ENCODE data around the gene DIPK1B. TPM values are rescaled to one million over a fixed set of nuclear protein-coding genes. Genes with fewer than 3 reads are reported as not detected.
"Not testable (repeated sequence)": the region's sequence is repeated elsewhere in the genome, so short reads cannot be mapped to it uniquely, and the experiment has no call there.

DIPK1B gene
- total RNA-seq, 1 donor from 2014 or later = 17.1 TPM

GRCh38 chr9:136703276-136703860 is 9.0 kb upstream of the DIPK1B start:
- TF ChIP-seq CTCF (IDR thresholded peaks at IDR 0.05; ENCODE audit: insufficient read depth, low read length, poor library complexity, severe bottlenecking) = no peak
- no peak for DNase-seq (ENCODE audit: low read depth)
- peaks cover 10% of the 10 kb centered on the region for H3K27me3 ChIP-seq (ENCODE audit: control insufficient read depth, insufficient read depth, low read length)
- H3K36me3 ChIP-seq (ENCODE audit: control insufficient read depth, insufficient read depth, low read length) = no peaks in the 10 kb centered on the region
- H3K4me3 ChIP-seq (ENCODE audit: low read depth, low read length) = no peak overlapping the region

GRCh38 chr9:136704741-136705140 is 7.6 kb upstream of the DIPK1B start:
- H3K36me3 ChIP-seq (ENCODE audit: control insufficient read depth, insufficient read depth, low read length); DNase-seq (ENCODE audit: low read depth); H3K4me3 ChIP-seq (ENCODE audit: low read depth, low read length): not testable (repeated sequence)
- H3K27me3 ChIP-seq (ENCODE audit: control insufficient read depth, insufficient read depth, low read length) = peaks cover 10% of the 10 kb centered on the region

- TF ChIP-seq CTCF (IDR thresholded peaks at IDR 0.05; ENCODE audit: insufficient read depth, low read length, poor library complexity, severe bottlenecking) = no peak
- Histone ChIP-seq H3K36me3 (ENCODE audit: control insufficient read depth, insufficient read depth, low read length) (no peaks in the 10 kb centered on the region), H3K27me3 (ENCODE audit: control insufficient read depth, insufficient read depth, low read length) (peaks cover 10% of the 10 kb centered on the region), H3K4me3 (ENCODE audit: low read depth, low read length) (no peak overlapping the region)
- DNase-seq (ENCODE audit: low read depth) = no peak
Observed at GRCh38 chr9:136705564-136705963, 6.8 kb upstream of the DIPK1B start.

- no peak for TF ChIP-seq CTCF (IDR thresholded peaks at IDR 0.05; ENCODE audit: insufficient read depth, low read length, poor library complexity, severe bottlenecking)
- DNase-seq (ENCODE audit: low read depth) = no peak
- Histone ChIP-seq H3K4me3 (ENCODE audit: low read depth, low read length) (no peak overlapping the region), H3K36me3 (ENCODE audit: control insufficient read depth, insufficient read depth, low read length) (no peaks in the 10 kb centered on the region), H3K27me3 (ENCODE audit: control insufficient read depth, insufficient read depth, low read length) (peaks cover 5% of the 10 kb centered on the region)
Observed at GRCh38 chr9:136707011-136707410, 5.4 kb upstream of the DIPK1B start.

- TF ChIP-seq CTCF (IDR thresholded peaks at IDR 0.05; ENCODE audit: insufficient read depth, low read length, poor library complexity, severe bottlenecking) = no peak
- no peak for DNase-seq (ENCODE audit: low read depth)
- H3K27me3 ChIP-seq (ENCODE audit: control insufficient read depth, insufficient read depth, low read length) = peaks cover 7% of the 10 kb centered on the region
- no peaks in the 10 kb centered on the region for H3K36me3 ChIP-seq (ENCODE audit: control insufficient read depth, insufficient read depth, low read length)
- H3K4me3 ChIP-seq (ENCODE audit: low read depth, low read length) = no peak overlapping the region
Observed at GRCh38 chr9:136707849-136708517, 4.4 kb upstream of the DIPK1B start.

GRCh38 chr9:136709454-136710109 is 2.8 kb upstream of the DIPK1B start:
- DNase-seq (ENCODE audit: low read depth) = no peak
- Histone ChIP-seq H3K4me3 (ENCODE audit: low read depth, low read length) (no peak overlapping the region), H3K36me3 (ENCODE audit: control insufficient read depth, insufficient read depth, low read length) (no peaks in the 10 kb centered on the region), H3K27me3 (ENCODE audit: control insufficient read depth, insufficient read depth, low read length) (peaks cover 15% of the 10 kb centered on the region)
- TF ChIP-seq CTCF (IDR thresholded peaks at IDR 0.05; ENCODE audit: insufficient read depth, low read length, poor library complexity, severe bottlenecking) = no peak
